Measurements from ENCODE around the gene MED14. TPM values are rescaled to one million over a fixed set of nuclear protein-coding genes. Genes with fewer than 3 reads are reported as not detected.

Gene MED14
- total RNA-seq, 1 experiment from 2014 or later, result 83.3 TPM

DNA sequence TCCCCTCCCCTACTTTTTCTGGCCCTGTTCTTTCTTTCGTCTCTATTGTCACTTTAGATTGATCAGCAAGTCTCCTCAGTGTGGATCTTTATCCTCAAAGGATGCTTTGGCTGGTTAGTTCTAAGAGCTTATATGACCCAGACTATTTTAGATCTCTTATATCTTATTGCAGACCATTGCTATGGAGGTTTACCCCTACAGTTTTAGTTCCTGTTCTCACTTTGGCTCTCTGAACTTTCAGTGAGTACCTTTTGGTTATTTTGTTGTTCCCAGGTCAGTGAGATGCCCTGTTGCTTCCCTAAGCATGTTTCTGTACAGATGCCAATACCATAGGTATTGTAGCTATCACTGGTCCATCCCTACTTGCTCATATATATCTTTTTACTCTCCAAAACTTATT, 24.0 kb upstream of the MED14 start (continued):
- no peak for TF ChIP-seq ZSCAN18 (CRISPR knock-in tag; IDR thresholded peaks at IDR 0.05)
- no peak for TF ChIP-seq ZNF138 (CRISPR knock-in tag; conservative IDR thresholded peaks at IDR 0.05)
- TF ChIP-seq, protein P1, sequence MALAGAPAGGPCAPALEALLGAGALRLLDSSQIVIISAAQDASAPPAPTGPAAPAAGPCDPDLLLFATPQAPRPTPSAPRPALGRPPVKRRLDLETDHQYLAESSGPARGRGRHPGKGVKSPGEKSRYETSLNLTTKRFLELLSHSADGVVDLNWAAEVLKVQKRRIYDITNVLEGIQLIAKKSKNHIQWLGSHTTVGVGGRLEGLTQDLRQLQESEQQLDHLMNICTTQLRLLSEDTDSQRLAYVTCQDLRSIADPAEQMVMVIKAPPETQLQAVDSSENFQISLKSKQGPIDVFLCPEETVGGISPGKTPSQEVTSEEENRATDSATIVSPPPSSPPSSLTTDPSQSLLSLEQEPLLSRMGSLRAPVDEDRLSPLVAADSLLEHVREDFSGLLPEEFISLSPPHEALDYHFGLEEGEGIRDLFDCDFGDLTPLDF (CRISPR knock-in tag; IDR thresholded peaks at IDR 0.05), result no peak
- TF ChIP-seq CREB1 (CRISPR knock-in tag; IDR thresholded peaks at IDR 0.05), result no peak
- TF ChIP-seq NR1H2 (CRISPR knock-in tag; IDR thresholded peaks at IDR 0.05), result no peak
- TF ChIP-seq GABPB1 (CRISPR knock-in tag; IDR thresholded peaks at IDR 0.05), result no peak
- no peak for TF ChIP-seq ZNF263 (CRISPR knock-in tag; IDR thresholded peaks at IDR 0.05; ENCODE audit: low read depth)
- TF ChIP-seq ZNF512 (CRISPR knock-in tag; IDR thresholded peaks at IDR 0.05; ENCODE audit: borderline replicate concordance), result no peak
- TF ChIP-seq, protein P2, sequence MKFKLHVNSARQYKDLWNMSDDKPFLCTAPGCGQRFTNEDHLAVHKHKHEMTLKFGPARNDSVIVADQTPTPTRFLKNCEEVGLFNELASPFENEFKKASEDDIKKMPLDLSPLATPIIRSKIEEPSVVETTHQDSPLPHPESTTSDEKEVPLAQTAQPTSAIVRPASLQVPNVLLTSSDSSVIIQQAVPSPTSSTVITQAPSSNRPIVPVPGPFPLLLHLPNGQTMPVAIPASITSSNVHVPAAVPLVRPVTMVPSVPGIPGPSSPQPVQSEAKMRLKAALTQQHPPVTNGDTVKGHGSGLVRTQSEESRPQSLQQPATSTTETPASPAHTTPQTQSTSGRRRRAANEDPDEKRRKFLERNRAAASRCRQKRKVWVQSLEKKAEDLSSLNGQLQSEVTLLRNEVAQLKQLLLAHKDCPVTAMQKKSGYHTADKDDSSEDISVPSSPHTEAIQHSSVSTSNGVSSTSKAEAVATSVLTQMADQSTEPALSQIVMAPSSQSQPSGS (CRISPR knock-in tag; IDR thresholded peaks at IDR 0.05; ENCODE audit: borderline replicate concordance, low read depth), result no peak
- TF ChIP-seq NR3C1 (CRISPR knock-in tag; conservative IDR thresholded peaks at IDR 0.05; ENCODE audit: low read depth), result no peak

DNA sequence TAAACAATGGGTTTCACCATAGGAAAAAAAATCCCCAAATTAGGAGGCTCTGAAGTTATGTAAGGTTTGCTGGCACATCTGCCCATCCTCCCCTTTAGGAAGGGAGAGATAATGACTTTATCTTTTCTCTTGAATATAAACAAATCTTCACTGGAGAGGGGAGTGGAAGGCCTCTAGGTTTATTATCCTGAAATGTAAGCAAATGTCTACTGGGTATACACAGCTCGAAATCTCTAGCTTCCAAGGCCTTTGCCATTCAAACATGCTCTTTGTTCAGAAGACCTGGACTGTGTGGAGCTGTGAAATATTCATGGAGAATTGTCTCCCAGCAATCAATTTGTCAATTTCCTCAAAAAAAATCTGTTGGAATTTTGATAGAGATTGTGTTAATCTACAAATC, 21.7 kb upstream of the MED14 start:
- no peak overlapping the region for H3K27ac Mint-ChIP-seq
- CTCF ChIA-PET, result no interaction called here
- H3K27me3 Mint-ChIP-seq (ENCODE audit: low read depth), result no peaks in the 10 kb centered on the region
- no peak for TF ChIP-seq ARID4B (CRISPR knock-in tag; IDR thresholded peaks at IDR 0.05; ENCODE audit: borderline replicate concordance)
- no peak for TF ChIP-seq CBFB (CRISPR knock-in tag; IDR thresholded peaks at IDR 0.05; ENCODE audit: low read depth)
- TF ChIP-seq ZNF121 (CRISPR knock-in tag; IDR thresholded peaks at IDR 0.05), result no peak
- no peak for TF ChIP-seq NFYB (CRISPR knock-in tag; conservative IDR thresholded peaks at IDR 0.05; ENCODE audit: low read depth)
- TF ChIP-seq RELA (CRISPR knock-in tag; IDR thresholded peaks at IDR 0.05; ENCODE audit: borderline replicate concordance), result no peak
- TF ChIP-seq IRF1 (CRISPR knock-in tag; IDR thresholded peaks at IDR 0.05), result no peak
- no peak for TF ChIP-seq PREB (CRISPR knock-in tag; IDR thresholded peaks at IDR 0.05; ENCODE audit: borderline replicate concordance)
- no peak for TF ChIP-seq ZNF281 (CRISPR knock-in tag; IDR thresholded peaks at IDR 0.05)
- TF ChIP-seq ZNF425 (CRISPR knock-in tag; conservative IDR thresholded peaks at IDR 0.05), result no peak

More for the DNA sequence above, 21.7 kb upstream of the MED14 start:
- ATAC-seq, result no peak
- Mint-ChIP-seq H3K36me3 (no peaks in the 10 kb centered on the region), H3K4me3 (no peak overlapping the region), H3K9me3 (peaks cover 12% of the 10 kb centered on the region), H3K4me1 (peaks cover 5% of the 10 kb centered on the region; the same call in 1 of the 2 replicates)
- no peak for DNase-seq (ENCODE audit: low spot score)
- POLR2A ChIA-PET, result no interaction called here

All from WTC11 (cell line).